GM23248 (cell line): ENCODE data around the gene RIC8B.

Experiments
- EZH2 ChIP-seq: fragments of 200-600 bp; sonication (generic); IDR thresholded peaks from 2 replicates; pipeline ENCODE4 v1.6.1; 2018; ENCODE audit warnings: antibody characterized with exemption, mild to moderate bottlenecking; ENCODE audit not compliant: insufficient read depth, poor library complexity, severe bottlenecking
- EZH2phosphoT487 ChIP-seq: fragments of 200-600 bp; sonication (generic); IDR thresholded peaks from 2 replicates; pipeline ENCODE4 v1.6.1; 2018; ENCODE audit warnings: antibody characterized with exemption, moderate library complexity, mild to moderate bottlenecking, low read depth; ENCODE audit not compliant: insufficient read depth

- TF ChIP-seq EZH2 (no peak), EZH2phosphoT487 (no peak)
These were observed 95.6 kb downstream of the RIC8B start for GRCh38 chr12:106870116-106870515.
